IPS-18c (cell line): ENCODE data around the gene SETD3.

Experiments
- H3K4me3 ChIP-seq: 2 replicates; pipeline ENCODE4 v1.7.0; 2013; ENCODE audit warnings: low read depth, mild to moderate bottlenecking, low read length, moderate library complexity; ENCODE audit not compliant: insufficient read depth
- H3K9me3 ChIP-seq: one replicate; pipeline ENCODE4 v1.6.1; 2013; ENCODE audit warnings: mild to moderate bottlenecking, low read length, moderate library complexity; ENCODE audit not compliant: control insufficient read depth, insufficient read depth

SETD3 gene

DNA sequence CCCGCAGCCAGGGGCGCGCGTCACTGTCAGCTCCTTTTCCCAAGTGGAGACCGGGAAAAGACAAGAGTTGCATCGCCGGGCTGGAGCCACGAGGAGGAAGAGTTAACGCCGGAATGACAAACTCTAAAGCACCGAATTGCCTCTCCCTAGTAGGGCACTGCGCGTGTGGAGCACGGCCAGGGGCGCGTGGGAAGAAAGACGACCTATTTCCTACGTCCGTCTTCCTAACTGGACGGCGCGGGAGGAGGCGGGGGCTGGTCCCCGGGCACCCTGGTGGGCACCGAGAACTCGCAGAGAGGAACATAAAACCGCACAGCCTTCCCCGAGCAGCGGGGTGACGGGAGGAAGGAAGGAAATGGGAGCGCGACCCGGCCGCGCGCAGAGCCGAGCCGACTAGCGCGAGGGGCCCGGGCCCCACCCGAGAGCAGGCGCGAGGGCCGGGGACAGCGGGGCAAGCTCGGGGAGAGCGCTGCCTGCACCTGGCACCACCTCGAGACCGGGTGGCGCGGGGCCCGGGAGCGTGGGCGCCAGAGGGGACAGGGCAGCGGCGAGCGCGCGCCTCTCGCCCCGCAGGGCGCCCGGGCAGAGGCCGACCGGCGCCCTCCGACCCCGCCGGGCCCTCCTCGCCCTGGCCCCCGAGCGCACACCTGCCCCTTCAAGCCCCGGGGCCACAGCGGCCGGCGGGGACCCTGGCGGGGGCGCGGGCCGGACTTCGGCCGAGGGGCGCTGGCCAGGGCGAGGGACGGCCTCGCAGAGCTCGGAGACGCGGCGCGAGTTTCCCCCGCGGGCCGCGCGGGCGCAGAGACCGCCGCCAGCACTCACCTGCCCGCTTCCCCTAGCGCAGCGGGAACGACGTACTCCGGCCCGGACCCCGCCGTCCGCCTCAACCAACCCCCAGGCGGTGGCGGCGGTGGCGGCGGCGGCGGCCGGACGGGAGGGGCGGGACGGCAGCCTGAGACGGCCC is at the start of gene SETD3:
SETD3 (minus strand) TSS at position 954 of the 964 bp plus-strand sequence. CDS start 15,054 bp downstream, outside the sequence.
- peak within 1 kb of the TSS; percentile 98 for H3K4me3 ChIP-seq
- H3K9me3 ChIP-seq, result no peaks in the 10 kb centered on the region

DNA sequence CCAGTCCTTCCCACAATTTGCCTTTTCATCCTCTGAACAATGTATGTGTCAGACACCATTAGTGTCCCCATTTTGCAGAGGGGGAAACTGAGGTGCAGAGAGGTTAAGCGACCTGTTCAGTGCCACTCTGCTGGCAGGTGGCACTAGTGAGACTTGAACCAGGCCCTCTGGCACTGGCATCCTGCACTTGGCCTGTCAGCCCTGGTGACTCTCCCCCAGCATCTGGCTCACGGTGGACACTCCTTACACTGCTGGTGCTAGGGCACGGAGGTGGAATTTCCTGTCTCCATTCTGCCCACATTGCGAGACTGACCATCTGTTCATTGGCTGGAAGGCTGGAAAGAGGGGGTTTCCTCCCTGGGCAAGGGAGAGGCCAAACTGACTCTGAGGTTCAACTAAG is 49.2 kb upstream of the SETD3 start:
- no peaks in the 10 kb centered on the region for H3K9me3 ChIP-seq
- no peak overlapping the region for H3K4me3 ChIP-seq

DNA sequence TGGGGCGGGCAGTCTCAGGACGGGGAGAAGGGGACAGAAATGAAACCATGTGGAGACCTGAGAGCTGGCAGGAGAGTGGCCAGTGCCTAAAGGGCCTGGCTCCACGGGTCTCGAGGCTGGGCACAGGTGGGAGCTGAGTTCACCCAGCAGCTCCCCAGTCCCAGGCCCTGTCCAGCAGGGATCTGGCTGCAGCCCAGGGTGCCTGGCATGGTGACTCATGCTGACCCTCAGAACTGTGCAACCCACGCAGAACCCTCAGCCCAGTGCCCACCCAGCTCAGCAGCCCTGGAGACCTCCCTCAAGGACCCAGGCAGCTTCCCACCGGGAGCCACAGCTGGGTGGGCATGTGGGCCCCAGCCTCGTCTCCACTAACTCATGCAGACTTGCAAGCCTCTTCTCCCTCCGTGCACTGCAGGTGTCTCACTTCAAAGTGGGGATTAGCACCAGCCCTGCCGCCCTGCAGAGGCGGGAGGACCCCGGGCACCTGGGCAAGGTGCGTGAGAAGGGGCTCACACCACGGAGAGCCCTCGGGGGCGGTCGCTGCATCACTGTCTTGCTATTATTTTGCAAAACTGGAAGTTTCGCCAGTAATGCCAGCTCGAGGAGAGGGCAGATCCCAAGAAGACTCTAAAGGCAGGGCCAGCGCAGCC is 46.9 kb upstream of the SETD3 start:
- H3K4me3 ChIP-seq, result no peak overlapping the region
- H3K9me3 ChIP-seq, result no peaks in the 10 kb centered on the region

DNA sequence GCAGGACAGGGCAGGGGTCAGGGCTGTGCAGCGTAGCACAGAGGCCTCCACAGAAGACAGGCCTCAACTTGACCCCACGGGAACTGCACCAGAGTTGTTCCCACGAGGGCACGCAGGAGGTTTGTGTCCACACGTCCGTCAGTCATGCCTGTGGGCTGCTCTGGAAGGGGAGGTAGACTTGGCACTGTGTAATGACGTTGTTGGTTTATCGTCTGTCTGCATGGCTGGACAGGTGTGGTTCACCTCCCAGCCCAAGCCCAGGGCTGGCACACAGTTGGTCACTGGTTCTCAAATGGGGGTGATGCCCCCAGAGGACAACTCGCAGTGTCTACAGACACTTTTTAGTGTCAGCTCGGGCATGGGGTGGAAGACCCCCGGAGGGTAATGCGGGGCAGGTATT is 46.4 kb upstream of the SETD3 start:
- no peaks in the 10 kb centered on the region for H3K9me3 ChIP-seq

DNA sequence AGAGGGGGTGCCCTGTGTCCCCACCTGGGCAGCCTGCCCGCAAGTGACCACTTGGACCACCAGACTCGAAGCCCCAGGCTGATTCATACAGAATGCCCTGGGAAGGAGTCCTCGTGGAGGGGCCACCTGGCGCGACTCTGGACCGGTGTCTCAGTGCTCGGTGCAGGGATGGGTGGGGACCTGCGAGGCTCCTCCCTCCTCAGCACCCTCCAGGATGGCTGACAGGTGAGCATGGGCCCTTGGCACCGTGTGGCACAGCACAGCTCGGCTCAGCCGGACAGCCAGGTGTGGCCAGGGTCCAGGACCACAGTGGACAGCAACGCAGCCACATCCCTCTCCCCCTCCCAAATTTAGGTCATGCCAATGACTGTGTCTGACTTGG is 45.0 kb upstream of the SETD3 start:
- H3K9me3 ChIP-seq, result no peaks in the 10 kb centered on the region
- no peak overlapping the region for H3K4me3 ChIP-seq

More for the DNA sequence above, 46.4 kb upstream of the SETD3 start:
- H3K4me3 ChIP-seq, result no peak overlapping the region

DNA sequence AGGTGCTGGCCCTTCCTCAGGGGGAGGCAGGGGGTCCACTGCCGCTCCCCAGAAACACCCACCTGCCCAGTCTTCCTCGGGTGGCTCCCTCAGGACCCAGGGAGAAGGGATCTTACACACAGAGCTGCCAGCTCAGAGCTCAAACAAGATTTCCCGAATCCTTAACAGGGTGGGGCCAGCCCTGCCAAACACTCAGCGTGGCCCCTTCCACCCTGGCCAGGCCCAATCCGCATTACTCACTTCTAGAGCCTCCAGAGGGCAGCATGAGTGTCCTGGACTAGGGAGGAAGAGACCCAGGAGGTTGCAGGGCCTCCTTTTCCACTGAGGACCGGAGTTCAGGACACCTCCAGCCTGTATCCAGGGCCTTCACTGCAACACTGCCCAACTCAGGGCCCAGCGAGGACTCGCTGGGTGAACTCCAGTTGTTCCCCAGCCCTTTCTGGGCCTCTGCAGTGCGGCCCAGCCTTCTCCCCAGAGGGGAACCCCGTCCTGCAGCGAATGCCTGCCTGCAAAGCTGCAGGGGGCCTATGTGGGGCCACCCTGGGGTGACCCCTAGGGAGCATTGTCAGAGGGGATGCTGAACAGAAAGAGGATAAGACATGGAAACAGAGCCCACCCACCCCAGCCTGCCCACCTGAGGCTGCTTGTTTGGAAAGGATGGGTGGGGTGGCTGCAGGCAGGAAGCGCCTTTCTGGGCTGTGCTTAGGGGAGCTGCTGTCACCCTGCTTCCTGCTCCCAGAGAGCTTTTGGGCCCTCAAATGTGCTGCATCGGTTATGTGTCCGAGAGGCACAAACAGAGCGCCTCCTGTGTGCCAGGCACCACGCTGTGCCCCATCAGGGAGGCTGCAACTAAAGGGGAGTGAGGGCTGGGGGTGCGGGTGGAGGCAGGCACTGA is 44.4 kb upstream of the SETD3 start:
- H3K4me3 ChIP-seq, result no peak overlapping the region
- H3K9me3 ChIP-seq, result no peaks in the 10 kb centered on the region

DNA sequence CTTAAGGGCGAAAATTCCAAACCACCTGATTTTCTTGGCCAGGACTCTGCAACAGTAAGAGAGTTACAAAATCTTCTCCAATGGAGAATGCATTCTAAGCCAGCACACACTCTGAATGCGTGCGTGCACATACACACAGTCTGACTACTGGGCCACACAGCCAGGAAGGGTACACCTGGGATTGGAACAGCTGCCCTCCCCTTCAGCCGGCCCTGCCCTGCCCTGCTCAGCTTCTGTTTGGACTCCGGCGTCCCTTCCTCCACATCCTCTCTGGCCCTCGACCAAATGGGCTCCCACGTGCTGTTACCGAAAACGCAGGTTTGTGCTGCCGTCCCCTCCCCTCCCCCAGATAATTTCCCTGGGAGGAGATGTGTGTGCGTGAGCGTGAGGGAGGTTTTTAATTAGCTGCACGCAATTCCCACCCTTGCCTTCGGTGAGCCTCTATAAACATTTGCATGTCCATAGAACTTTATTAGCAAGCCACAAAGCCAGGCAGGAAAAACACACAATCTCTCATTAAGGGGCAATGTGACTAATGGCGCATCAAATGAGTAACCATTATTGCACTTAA is 43.5 kb upstream of the SETD3 start:
- Histone ChIP-seq H3K4me3 (no peak overlapping the region), H3K9me3 (no peaks in the 10 kb centered on the region)

DNA sequence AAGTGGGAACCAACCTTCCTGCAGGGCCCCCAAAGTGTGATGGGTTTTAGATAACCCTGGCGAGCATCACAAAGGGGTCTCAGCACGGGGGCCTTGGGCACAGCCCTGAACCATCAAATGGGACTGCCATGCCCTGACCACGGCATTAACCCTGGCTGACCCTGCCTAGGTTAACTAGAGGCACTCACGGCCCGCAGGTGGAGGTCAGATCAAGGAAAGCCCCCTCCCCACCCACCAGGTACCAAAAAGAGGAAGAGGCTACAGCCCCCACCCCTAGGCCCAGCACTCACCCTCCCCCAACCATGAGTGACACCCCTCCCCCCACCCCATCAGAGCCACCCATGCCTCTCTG is 43.0 kb upstream of the SETD3 start:
- Histone ChIP-seq H3K4me3 (no peak overlapping the region), H3K9me3 (no peaks in the 10 kb centered on the region)

DNA sequence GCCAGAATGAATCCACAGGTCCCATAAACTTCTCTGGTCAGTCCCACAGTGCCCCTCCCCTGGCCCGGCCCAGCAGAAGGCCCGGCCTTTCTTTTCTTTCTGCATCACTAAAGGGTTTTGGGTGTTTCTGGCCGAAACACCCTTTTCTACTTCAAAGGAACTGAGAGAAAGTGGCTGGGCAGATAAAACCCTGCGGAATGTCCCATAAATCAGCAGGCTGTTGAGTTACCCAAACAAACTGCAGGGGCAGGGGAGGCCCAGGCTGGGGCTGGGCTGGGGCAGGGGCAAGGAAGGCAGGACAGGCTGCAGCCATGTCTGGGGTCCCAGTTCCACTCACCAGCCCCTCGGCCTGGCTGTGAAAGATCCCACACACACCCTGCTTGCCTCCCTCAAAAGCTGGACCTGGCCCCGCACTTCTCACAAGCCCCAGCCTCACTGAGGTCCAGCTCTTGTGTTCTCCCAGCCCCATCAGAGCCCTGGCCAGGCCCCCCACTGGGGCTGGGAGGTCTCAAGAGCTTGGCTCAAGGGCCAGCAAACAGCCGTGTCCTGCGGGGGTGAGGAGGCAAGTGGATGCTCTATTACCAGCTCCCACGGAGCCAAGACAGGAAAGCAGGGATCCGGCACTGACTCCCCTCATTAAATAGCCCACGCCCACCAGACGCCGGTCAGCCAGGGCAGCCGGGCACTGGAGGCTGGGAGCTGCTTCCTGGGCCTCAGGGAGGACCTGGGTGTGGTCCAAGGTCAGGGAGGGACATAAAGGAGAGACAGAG is 42.5 kb upstream of the SETD3 start:
- H3K4me3 ChIP-seq, result no peak overlapping the region

DNA sequence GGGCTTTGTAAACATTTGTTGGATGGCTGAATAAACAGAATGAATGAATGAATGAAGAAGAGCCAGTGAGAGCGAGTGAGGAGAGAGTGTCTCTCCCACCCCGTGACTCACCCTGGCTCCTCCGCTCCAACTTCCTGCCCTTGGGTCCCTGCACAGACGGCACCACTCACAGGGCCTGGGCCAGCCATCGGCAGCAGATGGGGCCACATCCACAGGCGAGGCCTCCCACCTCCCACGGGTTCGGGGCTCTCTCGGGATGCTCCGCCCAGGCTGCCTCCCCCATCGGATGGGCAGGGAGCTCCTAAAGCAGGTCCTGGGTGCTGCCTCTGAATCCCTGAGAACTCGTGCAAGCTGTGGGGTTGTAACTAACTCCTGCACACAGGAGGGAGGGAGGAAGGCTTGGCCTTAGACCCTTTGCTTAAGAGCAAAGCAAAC is 41.8 kb upstream of the SETD3 start:
- Histone ChIP-seq H3K9me3 (no peaks in the 10 kb centered on the region), H3K4me3 (no peak overlapping the region)

More for the DNA sequence above, 42.5 kb upstream of the SETD3 start:
- no peaks in the 10 kb centered on the region for H3K9me3 ChIP-seq

DNA sequence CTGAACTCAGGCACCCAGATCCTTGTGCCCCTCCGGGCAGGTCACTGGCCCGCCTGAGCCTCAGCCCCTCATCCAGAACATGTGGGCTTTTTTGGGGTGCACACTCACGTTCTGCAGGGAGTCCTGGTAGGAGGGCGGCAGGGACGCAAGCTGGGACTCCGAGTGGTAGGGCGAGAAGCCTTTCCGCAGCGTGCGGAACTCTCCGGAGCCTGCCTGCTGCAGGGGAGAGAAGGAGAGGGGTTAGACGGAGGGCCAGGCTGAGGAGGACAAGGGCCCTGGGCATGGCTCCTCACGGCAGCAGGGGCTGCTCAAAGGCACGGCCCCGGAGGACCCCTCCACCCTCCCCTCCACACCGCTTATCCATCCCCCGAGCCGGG is 41.4 kb upstream of the SETD3 start:
- Histone ChIP-seq H3K9me3 (no peaks in the 10 kb centered on the region), H3K4me3 (no peak overlapping the region)

DNA sequence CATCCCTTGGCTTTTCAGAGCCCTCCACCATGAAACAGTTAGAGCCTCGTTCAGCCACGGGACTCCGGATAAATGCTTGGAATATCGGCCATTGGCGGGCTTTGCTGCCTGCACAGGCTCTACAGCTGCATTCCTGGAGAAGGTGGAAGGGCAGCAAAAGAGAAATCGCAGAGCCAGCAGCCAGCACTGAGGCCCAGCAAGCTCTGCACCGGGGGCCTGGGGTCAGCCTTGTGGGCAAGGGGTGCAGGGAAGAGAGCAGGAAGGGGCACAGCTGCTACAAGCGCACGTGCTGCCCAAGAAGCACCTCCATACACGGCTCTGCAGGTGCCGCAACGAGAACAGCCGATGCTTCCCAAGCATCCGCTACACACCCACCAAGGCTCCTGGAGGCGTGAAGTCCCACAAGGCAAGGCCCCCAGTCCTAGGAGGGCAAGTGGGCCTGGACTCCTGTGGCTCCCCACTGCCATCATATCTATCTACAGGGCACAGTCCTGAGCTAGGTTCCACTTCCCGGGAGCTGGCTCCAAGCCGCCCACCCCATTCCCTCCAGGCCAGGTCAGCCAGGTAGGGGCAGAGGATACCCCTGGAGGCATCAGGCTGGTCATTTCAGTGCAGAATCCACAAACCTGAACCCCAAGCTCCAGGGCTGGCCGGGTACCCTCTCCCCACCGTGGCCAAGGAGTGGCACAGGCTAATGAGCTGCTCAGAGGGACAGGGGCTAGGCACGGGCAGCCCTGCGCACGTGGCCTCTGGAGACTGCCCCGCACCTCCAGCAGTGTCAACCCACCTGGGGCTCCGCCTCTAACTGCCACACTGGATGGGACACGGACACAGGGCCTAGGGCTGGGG is 40.7 kb upstream of the SETD3 start:
- no peaks in the 10 kb centered on the region for H3K9me3 ChIP-seq

DNA sequence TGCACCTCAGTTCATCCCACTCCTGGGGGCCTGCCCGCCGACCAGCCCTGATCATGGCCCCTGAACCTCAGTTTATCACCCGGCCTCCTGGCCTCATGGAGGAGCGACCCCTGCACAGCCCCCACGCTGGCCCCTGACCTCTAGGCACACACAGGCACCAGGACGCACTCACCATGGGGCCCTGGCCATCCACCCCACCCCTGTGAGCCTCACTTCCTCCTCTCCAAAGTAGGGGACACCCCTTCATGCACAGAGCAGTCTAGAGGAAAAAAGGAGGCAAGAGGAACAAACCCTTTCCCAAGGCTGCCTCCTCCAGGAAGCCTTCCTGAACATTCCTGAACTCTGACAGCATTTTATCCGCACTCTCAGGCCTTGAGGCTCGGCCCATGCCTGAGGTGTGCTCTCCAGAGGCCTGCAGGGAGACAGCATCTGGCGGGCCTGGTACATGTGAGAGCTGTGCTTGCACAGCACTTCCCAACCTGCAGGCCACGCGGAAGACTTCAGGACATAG is 40.0 kb upstream of the SETD3 start:
- Histone ChIP-seq H3K4me3 (no peak overlapping the region), H3K9me3 (no peaks in the 10 kb centered on the region)

More for the DNA sequence above, 40.7 kb upstream of the SETD3 start:
- H3K4me3 ChIP-seq, result no peak overlapping the region; the same call in 1 of the 2 replicates

DNA sequence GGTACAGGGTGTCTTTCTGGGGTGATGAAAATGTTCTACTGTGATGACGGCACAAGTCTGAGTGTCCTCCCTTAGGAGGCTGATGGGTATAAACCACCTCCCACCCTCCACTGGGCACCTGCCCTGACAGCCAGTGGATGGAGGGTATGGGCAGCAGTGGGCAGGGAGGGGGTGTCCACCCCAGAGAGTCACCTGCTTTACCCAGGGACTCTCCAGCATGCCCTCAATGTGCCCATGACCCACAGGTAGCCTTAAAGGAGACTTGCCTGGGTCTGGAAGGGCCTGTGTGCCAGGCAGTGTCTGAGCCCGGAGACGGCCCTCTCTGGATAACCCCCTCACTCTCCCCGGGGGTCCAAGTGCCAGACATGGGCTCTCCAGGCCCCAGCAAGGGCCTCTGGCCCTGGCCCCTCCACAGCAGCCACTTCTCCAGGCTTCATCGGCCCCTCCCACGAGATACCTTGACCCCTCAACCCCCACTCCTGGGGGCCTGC is 39.3 kb upstream of the SETD3 start:
- Histone ChIP-seq H3K4me3 (no peak overlapping the region), H3K9me3 (no peaks in the 10 kb centered on the region)

DNA sequence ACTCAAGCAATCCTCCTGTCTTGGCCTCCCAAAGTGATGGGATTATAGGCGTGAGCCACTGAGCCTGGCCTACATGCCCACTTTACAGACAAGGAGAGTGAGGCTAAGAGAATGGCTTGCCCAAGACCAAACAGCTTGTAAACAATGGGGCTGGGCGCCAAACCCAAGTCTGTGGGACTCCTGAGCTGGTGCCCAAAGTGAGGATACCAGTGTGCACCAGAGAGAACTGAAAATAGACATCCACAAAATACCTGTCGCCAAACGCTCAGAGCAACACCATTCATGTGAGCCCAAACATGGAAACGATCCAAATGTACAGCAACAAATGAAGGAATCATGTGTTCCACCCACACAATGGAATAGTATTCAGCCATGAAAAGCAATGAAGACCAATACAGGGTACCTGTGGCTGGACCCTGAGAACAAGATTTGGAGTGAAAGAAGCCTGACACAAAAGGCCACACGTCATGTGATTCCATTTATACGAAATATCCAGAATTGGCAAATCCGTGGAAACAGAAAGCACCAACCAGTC is 38.8 kb upstream of the SETD3 start:
- no peak overlapping the region for H3K4me3 ChIP-seq
- no peaks in the 10 kb centered on the region for H3K9me3 ChIP-seq
